Astrocyte (in vitro differentiated cells and primary cell): ENCODE data around the gene TRAK1. TPM values are rescaled to one million over a fixed set of nuclear protein-coding genes. Genes with fewer than 3 reads are reported as not detected.
"Not testable (repeated sequence)": the region's sequence is repeated elsewhere in the genome, so short reads cannot be mapped to it uniquely, and the experiment has no call there.

Experiments
- DNase-seq: peaks from one replicate; pipeline ENCODE4 v3.0.0-alpha.2; 2010; ENCODE audit warnings: low read depth
- FAIRE-seq: peaks from 2 replicates; lab custom pipeline; 2011; peaks lifted over from hg19 to GRCh38; lab: Jason Lieb, UNC
- H2AFZ ChIP-seq: 2 replicates; pipeline ENCODE4 v1.6.0; 2012; ENCODE audit warnings: low read depth, low read length, inconsistent platforms
- H3K27ac ChIP-seq: 2 replicates; pipeline ENCODE4 v1.5.1; 2011; ENCODE audit warnings: low read depth, low read length, inconsistent platforms
- H3K27me3 ChIP-seq: 2 replicates; pipeline ENCODE4 v1.6.0; 2011; ENCODE audit warnings: low read length, inconsistent platforms; ENCODE audit not compliant: insufficient read depth
- H3K36me3 ChIP-seq: 2 replicates; pipeline ENCODE4 v1.5.1; 2011; ENCODE audit warnings: low read length, inconsistent platforms; ENCODE audit not compliant: insufficient read depth
- H3K4me1 ChIP-seq: 2 replicates; pipeline ENCODE4 v1.5.1; 2011; ENCODE audit warnings: low read length, inconsistent platforms; ENCODE audit not compliant: insufficient read depth
- H3K4me2 ChIP-seq: 2 replicates; pipeline ENCODE4 v1.6.0; 2012; ENCODE audit warnings: low read length, inconsistent platforms
- H3K4me3 ChIP-seq: 2 replicates; pipeline ENCODE4 v1.5.1; 2011; ENCODE audit warnings: low read depth, mild to moderate bottlenecking, low read length, inconsistent platforms; ENCODE audit not compliant: insufficient read depth
- H3K79me2 ChIP-seq: 2 replicates; pipeline ENCODE4 v1.6.0; 2012; ENCODE audit warnings: mild to moderate bottlenecking, low read length, inconsistent platforms; ENCODE audit not compliant: insufficient read depth
- H3K9ac ChIP-seq: 2 replicates; pipeline ENCODE4 v1.6.0; 2012; ENCODE audit warnings: mild to moderate bottlenecking, low read length, inconsistent platforms
- H3K9me3 ChIP-seq: 2 replicates; pipeline ENCODE4 v1.5.1; 2012; ENCODE audit warnings: low read depth, mild to moderate bottlenecking, low read length, inconsistent platforms; ENCODE audit not compliant: insufficient read depth
- H4K20me1 ChIP-seq: 2 replicates; pipeline ENCODE4 v1.6.0; 2012; ENCODE audit warnings: low read length, inconsistent platforms; ENCODE audit not compliant: insufficient read depth
- H3K27ac Mint-ChIP-seq: one replicate; pipeline ENCODE4 v1.8.0; 2021; ENCODE audit warnings: mild to moderate bottlenecking, mixed read lengths; ENCODE audit not compliant: unreplicated experiment
- H3K27me3 Mint-ChIP-seq: one replicate; pipeline ENCODE4 v1.8.0; 2021; ENCODE audit warnings: low read depth, mixed read lengths; ENCODE audit not compliant: unreplicated experiment
- H3K36me3 Mint-ChIP-seq: one replicate; pipeline ENCODE4 v1.8.0; 2021; ENCODE audit warnings: low read depth, mixed read lengths; ENCODE audit not compliant: unreplicated experiment
- H3K4me1 Mint-ChIP-seq: one replicate; pipeline ENCODE4 v1.8.0; 2021; ENCODE audit warnings: low read depth, mixed read lengths; ENCODE audit not compliant: unreplicated experiment
- H3K4me3 Mint-ChIP-seq: one replicate; pipeline ENCODE4 v1.8.0; 2021; ENCODE audit warnings: mild to moderate bottlenecking, moderate library complexity, mixed read lengths; ENCODE audit not compliant: unreplicated experiment
- H3K9me3 Mint-ChIP-seq: one replicate; pipeline ENCODE4 v1.8.0; 2021; ENCODE audit warnings: mild to moderate bottlenecking, mixed read lengths; ENCODE audit not compliant: unreplicated experiment
- EZH2 ChIP-seq: IDR thresholded peaks from 2 replicates; pipeline ENCODE4 v1.6.1; 2012; ENCODE audit warnings: mild to moderate bottlenecking, low read length, inconsistent platforms; ENCODE audit not compliant: insufficient read depth
- total RNA-seq: library from RNA; stranded (reverse); gene quantifications from 2 replicates; pipeline ENCODE4 v1.2.1, GENCODE V29; 2021
- TF ChIP-seq, protein P1 (sequence below): IDR thresholded peaks from 2 replicates; pipeline ENCODE4 v1.5.1; 2011; ENCODE audit warnings: low read depth, mild to moderate bottlenecking, inconsistent platforms, low read length, moderate library complexity; ENCODE audit not compliant: insufficient read depth

Gene TRAK1
- total RNA-seq, 1 donor from 2014 or later: 56.2 TPM

DNA sequence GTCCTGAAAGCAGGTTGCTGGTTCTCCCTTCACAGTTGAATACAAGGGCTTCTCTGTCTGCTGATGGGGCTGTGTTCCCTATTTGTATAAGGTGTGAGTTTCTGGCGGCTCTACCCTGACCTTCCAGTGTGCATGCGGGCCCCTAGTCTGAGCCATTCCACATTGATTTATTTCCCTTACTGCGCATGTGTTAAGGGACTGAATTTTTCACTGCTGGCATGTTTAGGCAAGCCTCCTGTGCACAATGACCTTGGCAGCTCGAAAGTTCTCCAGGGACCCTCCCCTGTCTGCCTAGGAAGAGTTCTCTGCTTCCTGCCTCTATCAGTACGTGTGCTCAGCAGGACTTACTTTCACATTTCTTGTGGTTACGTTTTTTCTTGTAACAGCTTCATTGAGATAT lies 11.4 kb downstream of the TRAK1 start:
- Histone ChIP-seq H3K79me2 (peaks cover 7% of the 10 kb centered on the region), H4K20me1 (no peaks in the 10 kb centered on the region), H3K27ac (no peak overlapping the region), H3K9ac (peak overlapping the region; percentile 18), H3K36me3 (no peaks in the 10 kb centered on the region), H3K4me3 (no peak overlapping the region), H3K4me2 (no peak overlapping the region), H3K27me3 (no peaks in the 10 kb centered on the region), H2AFZ (no peak overlapping the region), H3K4me1 (peaks cover 19% of the 10 kb centered on the region), H3K9me3 (no peaks in the 10 kb centered on the region)
- Mint-ChIP-seq H3K36me3 (peaks cover 33% of the 10 kb centered on the region), H3K4me1 (peaks cover 43% of the 10 kb centered on the region), H3K9me3 (peaks cover 5% of the 10 kb centered on the region), H3K4me3 (no peak overlapping the region), H3K27me3 (no peaks in the 10 kb centered on the region), H3K27ac (peak overlapping the region; percentile 87)
- FAIRE-seq: no peak
- no peak for DNase-seq
- no peak for TF ChIP-seq EZH2
- TF ChIP-seq, protein P1, sequence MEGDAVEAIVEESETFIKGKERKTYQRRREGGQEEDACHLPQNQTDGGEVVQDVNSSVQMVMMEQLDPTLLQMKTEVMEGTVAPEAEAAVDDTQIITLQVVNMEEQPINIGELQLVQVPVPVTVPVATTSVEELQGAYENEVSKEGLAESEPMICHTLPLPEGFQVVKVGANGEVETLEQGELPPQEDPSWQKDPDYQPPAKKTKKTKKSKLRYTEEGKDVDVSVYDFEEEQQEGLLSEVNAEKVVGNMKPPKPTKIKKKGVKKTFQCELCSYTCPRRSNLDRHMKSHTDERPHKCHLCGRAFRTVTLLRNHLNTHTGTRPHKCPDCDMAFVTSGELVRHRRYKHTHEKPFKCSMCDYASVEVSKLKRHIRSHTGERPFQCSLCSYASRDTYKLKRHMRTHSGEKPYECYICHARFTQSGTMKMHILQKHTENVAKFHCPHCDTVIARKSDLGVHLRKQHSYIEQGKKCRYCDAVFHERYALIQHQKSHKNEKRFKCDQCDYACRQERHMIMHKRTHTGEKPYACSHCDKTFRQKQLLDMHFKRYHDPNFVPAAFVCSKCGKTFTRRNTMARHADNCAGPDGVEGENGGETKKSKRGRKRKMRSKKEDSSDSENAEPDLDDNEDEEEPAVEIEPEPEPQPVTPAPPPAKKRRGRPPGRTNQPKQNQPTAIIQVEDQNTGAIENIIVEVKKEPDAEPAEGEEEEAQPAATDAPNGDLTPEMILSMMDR: no peak

DNA sequence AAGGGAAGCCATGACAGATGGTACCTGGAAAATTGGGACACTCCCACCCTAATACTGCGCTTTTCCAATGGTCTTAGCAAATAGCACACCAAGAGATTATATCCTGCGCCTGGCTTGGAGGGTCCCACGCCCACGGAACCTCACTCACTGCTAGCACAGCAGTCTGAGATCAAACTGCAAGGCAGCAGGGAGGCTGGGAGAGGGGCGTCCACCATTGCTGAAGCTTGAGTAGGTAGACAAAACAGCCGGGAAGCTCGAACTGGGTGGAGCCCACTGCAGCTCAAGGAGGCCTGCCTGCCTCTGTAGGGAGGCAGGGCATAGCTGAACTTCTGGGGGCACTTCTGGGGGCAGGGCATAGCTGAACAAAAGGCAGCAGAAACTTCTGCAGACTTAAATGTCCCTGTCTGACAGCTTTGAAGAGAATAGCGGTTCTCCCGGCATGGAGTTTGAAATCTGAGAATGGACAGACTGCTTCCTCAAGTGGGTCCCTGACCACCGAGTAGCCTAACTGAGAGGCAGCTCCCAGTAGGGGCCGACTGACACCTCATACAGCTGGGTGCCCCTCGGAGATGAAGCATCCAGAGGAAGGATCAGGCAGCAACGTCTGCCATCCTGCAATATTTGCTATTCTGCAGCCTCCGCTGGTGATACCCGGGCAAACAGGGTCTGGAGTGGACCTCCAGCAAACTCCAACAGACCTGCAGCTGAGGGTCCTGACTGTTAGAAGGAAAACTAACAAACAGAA lies 12.9 kb downstream of the TRAK1 start:
- H3K27me3 Mint-ChIP-seq, H3K9me3 ChIP-seq, H3K27me3 ChIP-seq, H3K4me3 ChIP-seq, FAIRE-seq, H3K4me2 ChIP-seq, H4K20me1 ChIP-seq, H3K4me3 Mint-ChIP-seq, H2AFZ ChIP-seq, H3K36me3 ChIP-seq, H3K9me3 Mint-ChIP-seq, DNase-seq, H3K79me2 ChIP-seq, H3K9ac ChIP-seq, H3K27ac ChIP-seq, H3K27ac Mint-ChIP-seq: not testable (repeated sequence)
- peaks cover 15% of the 10 kb centered on the region for H3K4me1 ChIP-seq
- peaks cover 33% of the 10 kb centered on the region for H3K36me3 Mint-ChIP-seq
- peaks cover 28% of the 10 kb centered on the region for H3K4me1 Mint-ChIP-seq

DNA sequence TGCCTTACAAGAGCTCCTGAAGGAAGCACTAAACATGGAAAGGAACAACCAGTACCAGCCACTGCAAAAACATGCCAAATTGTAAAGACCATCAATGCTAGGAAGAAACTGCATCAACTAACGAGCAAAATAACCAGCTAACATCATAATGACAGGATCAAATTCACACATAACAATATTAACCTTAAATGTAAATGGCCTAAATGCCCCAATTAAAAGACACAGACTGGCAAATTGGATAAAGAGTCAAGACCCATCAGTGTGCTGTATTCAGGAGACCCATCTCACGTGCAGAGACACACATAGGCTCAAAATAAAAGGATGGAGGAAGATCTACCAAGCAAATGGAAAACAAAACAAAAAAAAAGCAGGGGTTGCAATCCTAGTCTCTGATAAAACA lies 14.8 kb downstream of the TRAK1 start:
- not testable (repeated sequence) for H4K20me1 ChIP-seq, H3K36me3 ChIP-seq, H3K27ac ChIP-seq, H3K9me3 ChIP-seq, H3K27ac Mint-ChIP-seq, FAIRE-seq, H3K27me3 ChIP-seq, H3K4me3 Mint-ChIP-seq, H2AFZ ChIP-seq, H3K4me1 ChIP-seq, H3K9ac ChIP-seq, H3K79me2 ChIP-seq, H3K9me3 Mint-ChIP-seq, DNase-seq, H3K27me3 Mint-ChIP-seq, H3K4me3 ChIP-seq, H3K4me2 ChIP-seq
- Mint-ChIP-seq H3K36me3 (peaks cover 33% of the 10 kb centered on the region), H3K4me1 (peaks cover 19% of the 10 kb centered on the region)
